A673 (cell line): ENCODE measurements around the gene SIAH2. TPM values are rescaled to one million over a fixed set of nuclear protein-coding genes. Genes with fewer than 3 reads are reported as not detected.

Experiments
- BruUV-seq: library from RNA; stranded (reverse); fragments of 400-500 nt; replicated peaks from 2 replicates; lab custom pipeline; 2021; lab: Mats Ljungman, UMichigan
- CTCF ChIA-PET: fragments of 300-600 bp; sonication (Branson Sonifier 250); formaldehyde crosslinking; loops from one replicate; lab custom pipeline; 2022; ENCODE audit warnings: antibody characterized with exemption; lab: Charles Lee
- POLR2A ChIA-PET: fragments of 300-600 bp; sonication (Branson Sonifier 250); formaldehyde crosslinking; loops from one replicate; lab custom pipeline; 2022; ENCODE audit warnings: antibody characterized with exemption; ENCODE audit not compliant: low non-redundant PET; lab: Charles Lee
- DNase-seq: peaks from one replicate; pipeline ENCODE4 v3.0.0-alpha.2; 2015; ENCODE audit warnings: low spot score
- H3K27ac ChIP-seq: fragments of 200-600 bp; sonication (generic); 2 replicates; pipeline ENCODE4 v1.5.1; 2016; ENCODE audit warnings: mixed run types, low read depth, mild to moderate bottlenecking, mixed read lengths, antibody characterized with exemption, low read length; ENCODE audit not compliant: poor library complexity, severe bottlenecking
- H3K27me3 ChIP-seq: fragments of 200-600 bp; sonication (generic); replicated peaks from 2 replicates; pipeline ENCODE4 v1.6.1; 2017; ENCODE audit warnings: mixed run types, low read depth, mild to moderate bottlenecking, mixed read lengths, antibody characterized with exemption, low read length; ENCODE audit not compliant: insufficient read depth, poor library complexity
- H3K36me3 ChIP-seq: fragments of 200-600 bp; sonication (generic); 2 replicates; pipeline ENCODE4 v1.6.1; 2016; ENCODE audit warnings: mixed run types, mild to moderate bottlenecking, mixed read lengths, antibody characterized with exemption, low read length; ENCODE audit not compliant: insufficient read depth, poor library complexity, severe bottlenecking
- H3K4me1 ChIP-seq: fragments of 200-600 bp; sonication (generic); 2 replicates; pipeline ENCODE4 v1.6.1; 2017; ENCODE audit warnings: mixed run types, mild to moderate bottlenecking, mixed read lengths, antibody characterized with exemption, low read length; ENCODE audit not compliant: insufficient read depth, poor library complexity, severe bottlenecking
- H3K4me3 ChIP-seq: fragments of 200-600 bp; sonication (generic); 2 replicates; pipeline ENCODE4 v1.5.1; 2016; ENCODE audit warnings: low read depth, mixed run types, mild to moderate bottlenecking, mixed read lengths, low read length; ENCODE audit not compliant: poor library complexity, severe bottlenecking
- H3K9me3 ChIP-seq: fragments of 200-600 bp; sonication (generic); 2 replicates; pipeline ENCODE4 v1.6.1; 2016; ENCODE audit warnings: mixed run types, low read depth, mild to moderate bottlenecking, mixed read lengths, antibody characterized with exemption, low read length; ENCODE audit not compliant: poor library complexity, severe bottlenecking
- EZH2 ChIP-seq: fragments of 200-600 bp; sonication (generic); IDR thresholded peaks from 2 replicates; pipeline ENCODE4 v1.6.1; 2017; ENCODE audit warnings: borderline replicate concordance, low read depth, mild to moderate bottlenecking, mixed read lengths, antibody characterized with exemption, low read length; ENCODE audit not compliant: poor library complexity, severe bottlenecking
- intact Hi-C: fragments of 100-400 bp; cut with micrococcal nuclease; formaldehyde crosslinking; loops from one replicate; pipeline ENCODE4 v1.10.0; 2022; ENCODE audit not compliant: unreplicated experiment
- total RNA-seq: library from RNA; stranded (reverse); gene quantifications from 2 replicates; pipeline ENCODE4 v1.2.3, GENCODE V29; 2021
- TF ChIP-seq, protein P1 (sequence below): fragments of 300-800, 200-600 bp; sonication (generic); conservative IDR thresholded peaks from 2 replicates; pipeline ENCODE4 v1.5.1; 2017; ENCODE audit warnings: low read depth, mild to moderate bottlenecking, antibody characterized with exemption, low read length, moderate library complexity, mixed read lengths

Gene SIAH2
- total RNA-seq, 1 experiment from 2014 or later, result 26.8 TPM

DNA sequence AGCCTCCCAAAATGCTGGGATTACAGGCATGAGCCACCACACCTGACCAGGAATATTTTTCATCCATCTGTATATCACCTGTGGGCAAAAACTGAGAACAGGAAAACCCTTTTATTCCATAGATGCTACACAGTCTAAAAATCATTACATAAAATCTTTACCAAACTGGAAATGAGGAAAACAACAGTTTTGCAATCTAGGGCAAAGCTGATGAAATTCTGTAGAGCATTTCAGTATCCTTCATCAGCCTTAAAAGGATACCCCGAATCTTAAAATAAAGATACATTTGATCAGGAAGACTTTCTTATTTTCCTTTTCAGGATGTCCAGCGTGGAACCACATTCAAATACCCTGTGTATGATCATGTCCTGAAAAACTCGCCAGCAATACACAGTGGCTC, 7.1 kb downstream of the SIAH2 start:
- Histone ChIP-seq H3K27me3 (no peaks in the 10 kb centered on the region), H3K4me1 (peaks cover 53% of the 10 kb centered on the region), H3K9me3 (no peaks in the 10 kb centered on the region), H3K4me3 (no peak overlapping the region), H3K27ac (peak overlapping the region; percentile 68), H3K36me3 (peaks cover 12% of the 10 kb centered on the region)
- CTCF ChIA-PET, result no interaction called here
- intact Hi-C loops, result no loop called here
- TF ChIP-seq EZH2, result no peak
- TF ChIP-seq, protein P1, sequence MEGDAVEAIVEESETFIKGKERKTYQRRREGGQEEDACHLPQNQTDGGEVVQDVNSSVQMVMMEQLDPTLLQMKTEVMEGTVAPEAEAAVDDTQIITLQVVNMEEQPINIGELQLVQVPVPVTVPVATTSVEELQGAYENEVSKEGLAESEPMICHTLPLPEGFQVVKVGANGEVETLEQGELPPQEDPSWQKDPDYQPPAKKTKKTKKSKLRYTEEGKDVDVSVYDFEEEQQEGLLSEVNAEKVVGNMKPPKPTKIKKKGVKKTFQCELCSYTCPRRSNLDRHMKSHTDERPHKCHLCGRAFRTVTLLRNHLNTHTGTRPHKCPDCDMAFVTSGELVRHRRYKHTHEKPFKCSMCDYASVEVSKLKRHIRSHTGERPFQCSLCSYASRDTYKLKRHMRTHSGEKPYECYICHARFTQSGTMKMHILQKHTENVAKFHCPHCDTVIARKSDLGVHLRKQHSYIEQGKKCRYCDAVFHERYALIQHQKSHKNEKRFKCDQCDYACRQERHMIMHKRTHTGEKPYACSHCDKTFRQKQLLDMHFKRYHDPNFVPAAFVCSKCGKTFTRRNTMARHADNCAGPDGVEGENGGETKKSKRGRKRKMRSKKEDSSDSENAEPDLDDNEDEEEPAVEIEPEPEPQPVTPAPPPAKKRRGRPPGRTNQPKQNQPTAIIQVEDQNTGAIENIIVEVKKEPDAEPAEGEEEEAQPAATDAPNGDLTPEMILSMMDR, result no peak
- POLR2A ChIA-PET, result no interaction called here
- BruUV-seq, result no TSS peak
- DNase-seq, result no peak

GRCh38 chr3:150754896-150755295, 8.1 kb downstream of the SIAH2 start:
- Histone ChIP-seq H3K27ac (no peak overlapping the region), H3K4me3 (no peak overlapping the region), H3K4me1 (peaks cover 56% of the 10 kb centered on the region), H3K27me3 (no peaks in the 10 kb centered on the region), H3K36me3 (peaks cover 12% of the 10 kb centered on the region), H3K9me3 (no peaks in the 10 kb centered on the region)
- BruUV-seq, result no TSS peak
- DNase-seq, result no peak
- ChIA-PET CTCF (interaction anchor here (0.6 kb wide), 1 partner anchor 11 kb away, joined by 3 read pairs; no protein-coding TSS in a partner anchor), POLR2A (no interaction called here)
- intact Hi-C loops, result no loop called here
- TF ChIP-seq EZH2, result no peak
- TF ChIP-seq, protein P1, result no peak

- Histone ChIP-seq H3K27me3 (no peaks in the 10 kb centered on the region), H3K9me3 (no peaks in the 10 kb centered on the region), H3K4me1 (peaks cover 66% of the 10 kb centered on the region), H3K27ac (peak overlapping the region; percentile 25), H3K36me3 (no peaks in the 10 kb centered on the region), H3K4me3 (no peak overlapping the region)
- BruUV-seq, result no TSS peak
- POLR2A ChIA-PET, result no interaction called here
- DNase-seq, result peak; percentile 31
- TF ChIP-seq, protein P1, result no peak
- no peak for TF ChIP-seq EZH2
- CTCF ChIA-PET, result no interaction called here
- intact Hi-C loops, result no loop called here
Observed at GRCh38 chr3:150751781-150752263, 11.1 kb downstream of the SIAH2 start.
